KG1 (cell line): ENCODE results near the gene TMLHE.
"Not testable (repeated sequence)": the region's sequence is repeated elsewhere in the genome, so short reads cannot be mapped to it uniquely, and the experiment has no call there.

ENCODE experiments used
- DNase-seq: peaks from one replicate; lab custom pipeline; 2025; lab: John Stamatoyannopoulos, UW

The TMLHE gene

GRCh38 chrX:155495134-155495533, 117.6 kb downstream of the TMLHE start:
- not testable (repeated sequence) for DNase-seq

- not testable (repeated sequence) for DNase-seq
These were observed 121.3 kb downstream of the TMLHE start for GRCh38 chrX:155491421-155491820.

GRCh38 chrX:155477136-155477535, 135.6 kb downstream of the TMLHE start:
- DNase-seq: not testable (repeated sequence)

- not testable (repeated sequence) for DNase-seq
These were observed 146.3 kb downstream of the TMLHE start for GRCh38 chrX:155466269-155466938.

GRCh38 chrX:155460501-155460900, 152.3 kb downstream of the TMLHE start:
- DNase-seq: not testable (repeated sequence)

GRCh38 chrX:155458471-155458870, 154.3 kb downstream of the TMLHE start, which contains the start of gene F8A3:
Gene F8A3 (minus strand): TSS chrX:155458620. CDS start chrX:155458600, 20 bp downstream.
- not testable (repeated sequence) for DNase-seq

GRCh38 chrX:155457761-155458447, 154.8 kb downstream of the TMLHE start:
- not testable (repeated sequence) for DNase-seq

GRCh38 chrX:155441097-155441496, 171.7 kb downstream of the TMLHE start:
- DNase-seq: no peak
